AG09309 (cell line): ENCODE data around the gene CDRT4.
A peak's percentile ranks its signal among the peaks of the same experiment; 100 is the strongest.

Experiments
- DNase-seq: peaks from one replicate; pipeline ENCODE4 v3.0.0-alpha.2; 2010; ENCODE audit warnings: low read depth
- H3K4me3 ChIP-seq: 2 replicates; pipeline ENCODE4 v1.5.1; 2011; ENCODE audit warnings: mild to moderate bottlenecking, low read depth, low read length, moderate library complexity; ENCODE audit not compliant: control insufficient read depth
- TF ChIP-seq, protein P1 (sequence below): IDR thresholded peaks from 2 replicates; pipeline ENCODE4 v1.5.1; 2011; ENCODE audit warnings: mild to moderate bottlenecking, low read depth, low read length, inconsistent platforms; ENCODE audit not compliant: insufficient read depth, control insufficient read depth; ENCODE audit errors: missing control alignments

The CDRT4 gene

GRCh38 chr17:15503731-15504130 lies 36.3 kb upstream of the CDRT4 start:
- TF ChIP-seq, protein P1, sequence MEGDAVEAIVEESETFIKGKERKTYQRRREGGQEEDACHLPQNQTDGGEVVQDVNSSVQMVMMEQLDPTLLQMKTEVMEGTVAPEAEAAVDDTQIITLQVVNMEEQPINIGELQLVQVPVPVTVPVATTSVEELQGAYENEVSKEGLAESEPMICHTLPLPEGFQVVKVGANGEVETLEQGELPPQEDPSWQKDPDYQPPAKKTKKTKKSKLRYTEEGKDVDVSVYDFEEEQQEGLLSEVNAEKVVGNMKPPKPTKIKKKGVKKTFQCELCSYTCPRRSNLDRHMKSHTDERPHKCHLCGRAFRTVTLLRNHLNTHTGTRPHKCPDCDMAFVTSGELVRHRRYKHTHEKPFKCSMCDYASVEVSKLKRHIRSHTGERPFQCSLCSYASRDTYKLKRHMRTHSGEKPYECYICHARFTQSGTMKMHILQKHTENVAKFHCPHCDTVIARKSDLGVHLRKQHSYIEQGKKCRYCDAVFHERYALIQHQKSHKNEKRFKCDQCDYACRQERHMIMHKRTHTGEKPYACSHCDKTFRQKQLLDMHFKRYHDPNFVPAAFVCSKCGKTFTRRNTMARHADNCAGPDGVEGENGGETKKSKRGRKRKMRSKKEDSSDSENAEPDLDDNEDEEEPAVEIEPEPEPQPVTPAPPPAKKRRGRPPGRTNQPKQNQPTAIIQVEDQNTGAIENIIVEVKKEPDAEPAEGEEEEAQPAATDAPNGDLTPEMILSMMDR, result no peak
- H3K4me3 ChIP-seq, result no peak overlapping the region
- DNase-seq, result no peak

GRCh38 chr17:15502369-15503112 lies 35.1 kb upstream of the CDRT4 start:
- H3K4me3 ChIP-seq, result peak overlapping the region; percentile 28
- TF ChIP-seq, protein P1, result peak; percentile 95
- peak; percentile 94 for DNase-seq

GRCh38 chr17:15501793-15502192 lies 34.4 kb upstream of the CDRT4 start:
- no peak for DNase-seq
- no peak overlapping the region for H3K4me3 ChIP-seq
- TF ChIP-seq, protein P1, result no peak

DNA sequence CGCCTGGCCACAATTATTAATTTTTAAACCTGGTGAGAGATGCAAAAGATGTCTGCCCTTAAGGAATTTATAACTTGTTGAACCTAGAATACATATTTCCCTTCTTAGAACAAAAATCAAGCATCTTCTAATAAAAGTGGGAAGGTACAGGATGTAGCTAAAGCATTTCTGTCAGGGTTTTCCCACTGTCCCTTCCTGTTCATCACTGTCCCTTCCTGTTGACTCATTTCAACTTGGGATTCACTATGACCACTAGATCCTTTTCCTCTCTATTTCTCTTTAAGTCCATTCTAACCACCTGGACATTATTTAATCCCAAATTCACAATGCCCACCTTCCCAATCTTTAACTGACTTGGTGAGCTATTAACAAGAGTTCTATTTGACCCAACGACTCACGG lies 33.9 kb upstream of the CDRT4 start:
- H3K4me3 ChIP-seq, result no peak overlapping the region
- TF ChIP-seq, protein P1, result no peak
- DNase-seq, result no peak

DNA sequence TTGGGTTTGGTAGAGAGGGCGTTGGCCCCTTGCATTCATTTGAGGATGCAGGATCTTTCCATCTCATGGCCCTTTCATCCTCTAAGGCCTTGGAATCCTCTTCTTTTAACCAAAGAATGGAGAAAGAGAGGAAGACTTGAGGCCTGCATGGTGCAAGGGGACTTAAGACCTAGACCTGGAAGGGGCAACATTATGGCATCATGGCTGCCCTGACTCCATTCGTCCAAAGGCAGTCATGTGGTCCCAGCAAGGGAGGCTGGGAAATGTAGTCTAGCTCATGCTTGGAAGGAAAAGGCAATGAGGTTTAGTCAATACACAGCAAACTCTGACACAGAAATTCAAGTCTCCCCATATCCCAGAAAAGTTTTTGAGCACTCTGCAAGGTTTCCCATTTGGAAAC lies 30.7 kb upstream of the CDRT4 start:
- DNase-seq, result no peak
- TF ChIP-seq, protein P1, result no peak
- H3K4me3 ChIP-seq, result no peak overlapping the region

DNA sequence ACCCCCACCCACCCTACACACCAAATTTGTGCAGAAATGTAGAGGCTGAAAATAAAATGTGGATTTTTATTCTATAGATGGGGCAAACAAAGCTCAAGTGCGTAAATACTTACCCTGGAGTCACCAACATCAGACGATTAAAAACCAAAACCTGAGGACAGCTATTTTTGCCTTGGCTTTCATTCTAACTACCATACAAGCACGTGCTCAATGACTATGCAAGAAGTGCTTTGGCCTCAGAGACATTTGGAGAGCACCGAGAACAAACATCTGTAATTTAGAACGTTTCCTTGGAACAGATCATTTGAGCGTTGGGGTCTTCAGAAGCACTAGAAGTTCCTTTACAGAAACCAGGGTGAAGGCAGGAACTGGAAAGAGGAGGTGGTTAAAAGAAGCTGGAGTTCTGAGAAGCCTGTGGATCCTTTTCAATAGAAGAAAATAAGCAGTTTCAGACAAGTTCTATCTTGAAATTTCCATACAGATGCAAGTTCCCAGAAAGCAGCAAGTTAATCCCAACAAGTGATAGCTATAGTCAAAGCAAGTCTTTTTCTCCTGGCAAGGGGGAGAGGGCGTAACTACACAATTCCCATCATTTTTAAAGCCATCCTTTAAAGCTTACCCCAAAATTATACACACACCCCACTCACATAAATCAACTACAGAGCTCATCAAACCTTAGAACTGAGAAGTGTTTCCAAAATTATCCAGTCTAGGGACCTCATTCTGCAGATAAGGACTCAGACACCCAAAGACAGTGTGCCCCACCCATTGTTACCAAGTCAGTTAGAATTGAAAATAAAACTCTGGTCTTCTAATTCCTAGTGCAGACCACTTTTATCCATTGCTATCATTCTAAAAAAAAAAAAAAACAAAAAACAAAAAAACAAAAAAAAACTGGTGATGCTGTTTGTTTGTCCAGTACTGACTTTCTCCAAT lies 29.6 kb upstream of the CDRT4 start:
- DNase-seq, result no peak
- TF ChIP-seq, protein P1, result no peak
- H3K4me3 ChIP-seq, result no peak overlapping the region
